Measurements from ENCODE around the gene C5orf63. TPM values are rescaled to one million over a fixed set of nuclear protein-coding genes. Genes with fewer than 3 reads are reported as not detected.

C5orf63 gene
- total RNA-seq, 1 experiment from 2014 or later: 1.2 TPM

DNA sequence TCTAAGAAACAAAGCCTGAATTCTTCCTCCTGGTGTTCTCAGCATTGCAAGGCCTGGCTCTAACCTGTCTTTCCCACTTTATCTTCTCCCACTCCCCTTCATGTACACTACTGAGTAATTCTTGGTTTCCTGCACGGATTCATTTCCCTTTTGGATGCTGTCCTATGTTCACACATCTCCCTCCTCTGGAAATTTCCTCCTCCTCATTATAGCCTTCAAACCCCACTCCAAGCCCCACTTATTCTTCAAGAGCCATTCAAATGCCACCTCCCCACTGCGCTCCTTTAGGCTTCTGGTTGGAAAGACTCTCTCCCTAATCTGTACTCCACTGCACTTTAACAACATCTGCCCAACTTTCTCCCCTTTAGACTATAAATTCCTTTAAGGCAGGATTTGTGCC is 28.2 kb upstream of the C5orf63 start:
- Histone ChIP-seq H3K27ac (ENCODE audit: insufficient read length, low read depth, low read length) (no peak overlapping the region), H2BK5ac (ENCODE audit: insufficient read length, low read length) (no peak overlapping the region), H3K9me3 (ENCODE audit: control insufficient read depth, low read depth, low read length) (no peaks in the 10 kb centered on the region), H3K4me1 (ENCODE audit: insufficient read depth, low read length) (peaks cover 7% of the 10 kb centered on the region; the same call in 1 of the 2 replicates), H3K27me3 (ENCODE audit: insufficient read depth, low read length) (no peaks in the 10 kb centered on the region), H4K91ac (ENCODE audit: insufficient read length, low read depth, low read length) (no peak overlapping the region), H2BK12ac (ENCODE audit: insufficient read length, low read depth, low read length) (no peak overlapping the region), H2BK20ac (ENCODE audit: low read depth, low read length, poor library complexity, severe bottlenecking) (no peak overlapping the region), H2AFZ (ENCODE audit: low read length) (no peak overlapping the region), H3K4ac (ENCODE audit: low read depth, low read length) (no peak overlapping the region), H4K20me1 (ENCODE audit: control insufficient read depth, insufficient read depth, insufficient read length) (no peaks in the 10 kb centered on the region), H2BK120ac (ENCODE audit: low read depth, low read length, poor library complexity, severe bottlenecking) (no peak overlapping the region), H3K18ac (ENCODE audit: insufficient read length, low read depth, low read length) (no peak overlapping the region), H3K23me2 (ENCODE audit: insufficient read length, low read depth, low read length, poor library complexity, severe bottlenecking) (no peaks in the 10 kb centered on the region), H3K79me1 (ENCODE audit: insufficient read depth, low read depth, low read length, poor library complexity, severe bottlenecking) (no peaks in the 10 kb centered on the region), H3T11ph (ENCODE audit: low read length) (no peak overlapping the region), H3K79me2 (ENCODE audit: insufficient read depth, low read length) (no peaks in the 10 kb centered on the region), H4K8ac (replicated peaks; ENCODE audit: insufficient read length, low read depth, low read length) (no peak overlapping the region), H2AK5ac (ENCODE audit: insufficient read length, low read length) (no peak overlapping the region), H3K4me2 (ENCODE audit: insufficient read depth, insufficient read length, low read length) (no peak overlapping the region), H3K23ac (ENCODE audit: insufficient read length, low read depth, low read length) (no peak overlapping the region), H3K14ac (ENCODE audit: insufficient read depth, low read length) (no peak overlapping the region), H3K9ac (ENCODE audit: extremely low read depth, insufficient read length, low read length) (no peak overlapping the region), H2BK15ac (ENCODE audit: low read depth, low read length) (no peak overlapping the region), H4K5ac (ENCODE audit: insufficient read length, low read depth, low read length) (no peak overlapping the region), H3K56ac (ENCODE audit: insufficient read length, low read depth, low read length) (no peak overlapping the region)
- TF ChIP-seq CTCF (conservative IDR thresholded peaks at IDR 0.05): no peak
- H3K27ac Mint-ChIP-seq: no peak overlapping the region
- no peak for DNase-seq
- peaks cover 18 to 21% of the 10 kb centered on the region in 2 experiments for H3K4me1 Mint-ChIP-seq
- no CpG with 5 or more reads among the region's 2 CpGs for WGBS (ENCODE audit: extremely low coverage, insufficient read length, low lambda C conversion rate)
- H3K27me3 Mint-ChIP-seq (ENCODE audit: low read depth): no peaks in the 10 kb centered on the region
- H3K4me3 Mint-ChIP-seq: no peak overlapping the region
- H3K9me3 Mint-ChIP-seq: peaks cover 7 to 8% of the 10 kb centered on the region in 2 experiments
- peaks cover 0 to 8% (median 4%) of the 10 kb centered on the region in 3 experiments; a peak in 6 of 7 replicates for H3K36me3 Mint-ChIP-seq (ENCODE audit: insufficient read depth in 1 of 3, low read depth in 3 of 3)

Data from H9 (cell line).